GM19438 (cell line): ENCODE data around the gene STAMBPL1.
A peak's percentile ranks its signal among the peaks of the same experiment; 100 is the strongest.

Experiments used
- ATAC-seq: cut with Tn5 transposase; IDR thresholded peaks from one replicate; pipeline ENCODE4 v1.9.1; 2021; ENCODE audit warnings: low read depth; ENCODE audit not compliant: unreplicated experiment

STAMBPL1 gene

GRCh38 chr10:88944813-88945212, 64.8 kb downstream of the STAMBPL1 start:
- peak; percentile 75 for ATAC-seq

- ATAC-seq = no peak
These were observed 66.2 kb downstream of the STAMBPL1 start for GRCh38 chr10:88946200-88946599.

GRCh38 chr10:88946965-88947590, 67.0 kb downstream of the STAMBPL1 start:
- no peak for ATAC-seq

GRCh38 chr10:88949051-88949450, 69.0 kb downstream of the STAMBPL1 start:
- no peak for ATAC-seq

GRCh38 chr10:88949912-88950837, 70.1 kb downstream of the STAMBPL1 start:
- no peak for ATAC-seq

GRCh38 chr10:88952647-88953111, 72.6 kb downstream of the STAMBPL1 start, which contains the start of gene ACTA2:
Gene ACTA2 (minus strand): TSS chr10:88952773. CDS start chr10:88948930, 3,843 bp downstream.
- ATAC-seq = no peak

GRCh38 chr10:88953662-88954061, 73.6 kb downstream of the STAMBPL1 start:
- ATAC-seq = no peak

- ATAC-seq = no peak
These were observed 74.5 kb downstream of the STAMBPL1 start for GRCh38 chr10:88954458-88955083.

GRCh38 chr10:88957381-88957780, 77.3 kb downstream of the STAMBPL1 start:
- ATAC-seq = no peak

GRCh38 chr10:88958721-88959120, 78.7 kb downstream of the STAMBPL1 start:
- ATAC-seq = no peak

GRCh38 chr10:88960802-88961201, 80.8 kb downstream of the STAMBPL1 start:
- ATAC-seq = no peak

GRCh38 chr10:88961266-88961665, 81.2 kb downstream of the STAMBPL1 start:
- ATAC-seq = no peak

GRCh38 chr10:88962336-88962735, 82.3 kb downstream of the STAMBPL1 start:
- ATAC-seq = no peak

- ATAC-seq = no peak
These were observed 83.3 kb downstream of the STAMBPL1 start for GRCh38 chr10:88963318-88963717.

- ATAC-seq = no peak
These were observed 84.3 kb downstream of the STAMBPL1 start for GRCh38 chr10:88964360-88964759.

- no peak for ATAC-seq
These were observed 84.9 kb downstream of the STAMBPL1 start for GRCh38 chr10:88964869-88965415.

GRCh38 chr10:88966797-88967196, 86.8 kb downstream of the STAMBPL1 start:
- ATAC-seq = no peak

GRCh38 chr10:88968391-88968790, 88.3 kb downstream of the STAMBPL1 start:
- no peak for ATAC-seq

- ATAC-seq = no peak
These were observed 91.4 kb downstream of the STAMBPL1 start for GRCh38 chr10:88971221-88972061.
